Neural progenitor cell (in vitro differentiated cells): ENCODE data around the gene SLC18A3.

Experiments used
- EZH2phosphoT487 ChIP-seq: fragments of 200-600 bp; sonication (generic); IDR thresholded peaks from 2 replicates; pipeline ENCODE4 v1.6.1; 2017; ENCODE audit warnings: antibody characterized with exemption
- TF ChIP-seq, protein P1 (sequence below): fragments of 200-600 bp; sonication (generic); IDR thresholded peaks from 2 replicates; pipeline ENCODE4 v1.5.1; 2017; ENCODE audit warnings: antibody characterized with exemption, mild to moderate bottlenecking

DNA sequence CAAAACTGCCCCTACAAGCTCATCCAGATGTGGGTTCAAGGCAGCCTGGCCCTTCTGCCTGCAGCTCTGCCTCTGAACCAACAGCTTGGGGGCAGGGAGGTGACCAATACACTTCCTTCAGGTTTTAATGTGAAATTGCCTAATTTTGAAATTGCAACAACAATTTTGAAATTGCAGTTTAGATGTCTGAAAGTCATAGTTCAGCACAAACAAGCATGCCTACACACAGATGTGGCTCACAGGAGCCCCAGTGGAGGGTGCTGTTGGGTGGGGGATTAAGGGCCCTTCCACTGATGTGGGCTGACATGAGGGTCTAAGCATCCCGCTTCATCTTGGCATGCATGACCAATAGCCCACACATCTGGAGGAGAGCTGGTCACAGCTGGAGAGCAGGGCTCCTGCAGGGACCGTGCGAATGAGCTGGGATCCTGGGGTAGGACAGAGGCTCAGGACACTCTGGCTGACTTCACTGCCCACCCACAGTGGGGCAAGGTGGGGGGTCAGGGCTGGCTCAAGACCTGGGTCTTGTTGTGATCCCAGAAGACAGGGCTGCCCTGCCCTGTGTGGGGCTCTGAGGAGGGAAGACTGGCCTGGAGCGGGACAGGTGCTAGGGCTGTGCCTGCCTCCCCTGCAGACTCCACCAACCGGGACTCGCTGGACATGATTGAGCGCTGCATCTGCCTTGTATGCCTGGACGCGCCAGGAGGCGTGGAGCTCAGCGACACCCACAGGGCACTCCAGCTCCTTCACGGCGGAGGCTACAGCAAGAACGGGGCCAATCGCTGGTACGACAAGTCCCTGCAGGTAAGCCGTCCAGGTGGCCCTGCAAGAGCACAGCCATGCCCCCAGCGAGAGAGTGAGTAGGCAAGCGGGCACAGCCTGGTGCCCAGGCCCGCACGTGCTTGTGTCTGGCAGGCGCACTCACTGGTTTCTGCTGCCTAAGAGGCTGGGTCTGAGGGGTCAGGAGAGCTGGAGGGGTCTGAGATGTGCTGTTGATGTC, 36.1 kb downstream of the SLC18A3 start:
- TF ChIP-seq, protein P1, sequence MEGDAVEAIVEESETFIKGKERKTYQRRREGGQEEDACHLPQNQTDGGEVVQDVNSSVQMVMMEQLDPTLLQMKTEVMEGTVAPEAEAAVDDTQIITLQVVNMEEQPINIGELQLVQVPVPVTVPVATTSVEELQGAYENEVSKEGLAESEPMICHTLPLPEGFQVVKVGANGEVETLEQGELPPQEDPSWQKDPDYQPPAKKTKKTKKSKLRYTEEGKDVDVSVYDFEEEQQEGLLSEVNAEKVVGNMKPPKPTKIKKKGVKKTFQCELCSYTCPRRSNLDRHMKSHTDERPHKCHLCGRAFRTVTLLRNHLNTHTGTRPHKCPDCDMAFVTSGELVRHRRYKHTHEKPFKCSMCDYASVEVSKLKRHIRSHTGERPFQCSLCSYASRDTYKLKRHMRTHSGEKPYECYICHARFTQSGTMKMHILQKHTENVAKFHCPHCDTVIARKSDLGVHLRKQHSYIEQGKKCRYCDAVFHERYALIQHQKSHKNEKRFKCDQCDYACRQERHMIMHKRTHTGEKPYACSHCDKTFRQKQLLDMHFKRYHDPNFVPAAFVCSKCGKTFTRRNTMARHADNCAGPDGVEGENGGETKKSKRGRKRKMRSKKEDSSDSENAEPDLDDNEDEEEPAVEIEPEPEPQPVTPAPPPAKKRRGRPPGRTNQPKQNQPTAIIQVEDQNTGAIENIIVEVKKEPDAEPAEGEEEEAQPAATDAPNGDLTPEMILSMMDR, result no peak
- no peak for TF ChIP-seq EZH2phosphoT487
